ENCODE measurements around the gene MGAT4C. TPM values are rescaled to one million over a fixed set of nuclear protein-coding genes. Genes with fewer than 3 reads are reported as not detected.
"Not testable (repeated sequence)": the region's sequence is repeated elsewhere in the genome, so short reads cannot be mapped to it uniquely, and the experiment has no call there.

The MGAT4C gene
- total RNA-seq (2014; rRNA removed), result not detected in 2 replicates
- Bru-seq, nascent RNA, result percentile 1 among the genes with signal in this experiment
- percentile 0 among the genes with signal in this experiment for BruChase-seq, experiment 1, labeled RNA remaining after a 6-hour chase
- BruChase-seq, experiment 2, labeled RNA remaining after a 2-hour chase, result percentile 2 among the genes with signal in this experiment
- long read RNA-seq, result 0 reads

DNA sequence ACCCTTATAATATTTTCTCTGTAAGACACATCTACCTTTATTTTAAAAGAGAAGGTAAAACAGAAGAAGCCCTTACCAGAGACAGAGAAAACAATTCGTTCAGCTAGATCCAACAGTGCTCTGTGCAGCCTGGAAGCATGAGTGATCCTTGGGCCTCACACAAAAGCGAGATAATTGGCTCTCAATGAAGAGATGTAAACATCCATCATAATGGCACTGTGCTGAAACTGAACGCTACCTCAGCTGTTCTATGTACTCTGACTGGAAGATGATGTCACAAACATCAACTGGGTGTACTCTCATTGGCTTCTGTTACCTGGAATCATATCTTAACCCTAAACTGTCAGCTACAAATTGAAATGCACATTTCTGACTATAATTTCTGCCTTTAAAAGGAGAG, at the start of gene MGAT4C:
TSS of gene MGAT4C (minus strand) at position 229 of the 400 bp plus-strand sequence.
- H3K27ac ChIP-seq (ENCODE audit: low read length), result no peak within 1 kb of the TSS
- TF ChIP-seq EZH2phosphoT487 (IDR thresholded peaks at IDR 0.05; ENCODE audit: borderline replicate concordance, low read length) (no peak), EZH2 (IDR thresholded peaks at IDR 0.05; ENCODE audit: low read length, unreplicated experiment) (no peak)
- TF ChIP-seq, protein P1, sequence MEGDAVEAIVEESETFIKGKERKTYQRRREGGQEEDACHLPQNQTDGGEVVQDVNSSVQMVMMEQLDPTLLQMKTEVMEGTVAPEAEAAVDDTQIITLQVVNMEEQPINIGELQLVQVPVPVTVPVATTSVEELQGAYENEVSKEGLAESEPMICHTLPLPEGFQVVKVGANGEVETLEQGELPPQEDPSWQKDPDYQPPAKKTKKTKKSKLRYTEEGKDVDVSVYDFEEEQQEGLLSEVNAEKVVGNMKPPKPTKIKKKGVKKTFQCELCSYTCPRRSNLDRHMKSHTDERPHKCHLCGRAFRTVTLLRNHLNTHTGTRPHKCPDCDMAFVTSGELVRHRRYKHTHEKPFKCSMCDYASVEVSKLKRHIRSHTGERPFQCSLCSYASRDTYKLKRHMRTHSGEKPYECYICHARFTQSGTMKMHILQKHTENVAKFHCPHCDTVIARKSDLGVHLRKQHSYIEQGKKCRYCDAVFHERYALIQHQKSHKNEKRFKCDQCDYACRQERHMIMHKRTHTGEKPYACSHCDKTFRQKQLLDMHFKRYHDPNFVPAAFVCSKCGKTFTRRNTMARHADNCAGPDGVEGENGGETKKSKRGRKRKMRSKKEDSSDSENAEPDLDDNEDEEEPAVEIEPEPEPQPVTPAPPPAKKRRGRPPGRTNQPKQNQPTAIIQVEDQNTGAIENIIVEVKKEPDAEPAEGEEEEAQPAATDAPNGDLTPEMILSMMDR (conservative IDR thresholded peaks at IDR 0.05; ENCODE audit: low read depth, low read length), result no peak
- CTCF ChIA-PET, result no interaction called here
- POLR2A ChIA-PET (ENCODE audit: unreplicated experiment), result interaction anchor here (0.5 kb wide), 1 partner anchor 290 kb away, joined by 4 read pairs; no protein-coding TSS in a partner anchor
- ATAC-seq (no peak), DNase-seq (no peak)
- BruUV-seq (replicated peaks), result no TSS peak
- no peaks in the 10 kb centered on the region for H3K79me2 ChIP-seq (ENCODE audit: low read length)
- no peak within 1 kb of the TSS for H2AFZ ChIP-seq (ENCODE audit: low read length)
- H4K20me1 ChIP-seq (ENCODE audit: low read length), result no peaks in the 10 kb centered on the region
- H3K36me3 ChIP-seq (ENCODE audit: low read depth, low read length), result no peaks in the 10 kb centered on the region
- H3K9me3 ChIP-seq (ENCODE audit: low read length), result no peaks in the 10 kb centered on the region
- H3K4me2 ChIP-seq (ENCODE audit: low read length), result no peak within 1 kb of the TSS
- no peaks in the 10 kb centered on the region for H3K4me1 ChIP-seq (ENCODE audit: insufficient read depth, low read length)
- intact Hi-C loops (cut with micrococcal nuclease), result loop anchor here (5.0 to 10.0 kb wide), 3 partner anchors 284 to 1699 kb away; no protein-coding TSS in a partner anchor
- H3K9me2 ChIP-seq (replicated peaks; ENCODE audit: low read length), result no peaks in the 10 kb centered on the region
- H3K27me3 ChIP-seq (ENCODE audit: low read length), result no peaks in the 10 kb centered on the region; the same call in 1 of the 2 replicates
- no peaks in the 10 kb centered on the region for H3F3A ChIP-seq (ENCODE audit: low read length, unreplicated experiment)
- H3K9ac ChIP-seq (ENCODE audit: low read length), result no peak within 1 kb of the TSS
- no peak within 1 kb of the TSS for H3K4me3 ChIP-seq (ENCODE audit: low read length)

- BruUV-seq (replicated peaks); POLR2A ChIA-PET (ENCODE audit: unreplicated experiment): not testable (repeated sequence)
These were observed 40.2 kb upstream of the MGAT4C start for GRCh38 chr12:86296396-86296795.

GRCh38 chr12:86293682-86294240, 37.6 kb upstream of the MGAT4C start:
- no peak overlapping the region for H3K27ac ChIP-seq (ENCODE audit: low read length)
- no peak overlapping the region for H2AFZ ChIP-seq (ENCODE audit: low read length)
- ATAC-seq (no peak), DNase-seq (no peak)
- no peak overlapping the region for H3K4me3 ChIP-seq (ENCODE audit: low read length)
- H3K36me3 ChIP-seq (ENCODE audit: low read depth, low read length), result no peaks in the 10 kb centered on the region
- H3K4me1 ChIP-seq (ENCODE audit: insufficient read depth, low read length), result peaks cover 8% of the 10 kb centered on the region; the same call in 1 of the 2 replicates
- H3K79me2 ChIP-seq (ENCODE audit: low read length), result no peaks in the 10 kb centered on the region
- no peaks in the 10 kb centered on the region for H3K9me2 ChIP-seq (replicated peaks; ENCODE audit: low read length)
- no peak overlapping the region for H3K4me2 ChIP-seq (ENCODE audit: low read length)
- H4K20me1 ChIP-seq (ENCODE audit: low read length), result no peaks in the 10 kb centered on the region
- no TSS peak for BruUV-seq (replicated peaks)
- POLR2A ChIA-PET (ENCODE audit: unreplicated experiment), result no interaction called here
- no peaks in the 10 kb centered on the region for H3K27me3 ChIP-seq (ENCODE audit: low read length)
- no peak for TF ChIP-seq EZH2 (IDR thresholded peaks at IDR 0.05; ENCODE audit: low read length, unreplicated experiment)
- TF ChIP-seq EZH2phosphoT487 (IDR thresholded peaks at IDR 0.05; ENCODE audit: borderline replicate concordance, low read length), result no peak
- TF ChIP-seq, protein P1 (conservative IDR thresholded peaks at IDR 0.05; ENCODE audit: low read depth, low read length), result no peak
- CTCF ChIA-PET, result no interaction called here
- no peaks in the 10 kb centered on the region for H3F3A ChIP-seq (ENCODE audit: low read length, unreplicated experiment)
- H3K9me3 ChIP-seq (ENCODE audit: low read length), result no peaks in the 10 kb centered on the region
- intact Hi-C loops (cut with micrococcal nuclease), result no loop called here
- no peak overlapping the region for H3K9ac ChIP-seq (ENCODE audit: low read length)

More at GRCh38 chr12:86296396-86296795, 40.2 kb upstream of the MGAT4C start:
- H3F3A ChIP-seq (ENCODE audit: low read length, unreplicated experiment); DNase-seq; H3K9me3 ChIP-seq (ENCODE audit: low read length); H2AFZ ChIP-seq (ENCODE audit: low read length); H3K4me3 ChIP-seq (ENCODE audit: low read length); H3K9me2 ChIP-seq (replicated peaks; ENCODE audit: low read length); H4K20me1 ChIP-seq (ENCODE audit: low read length); H3K79me2 ChIP-seq (ENCODE audit: low read length); H3K27ac ChIP-seq (ENCODE audit: low read length); ATAC-seq; H3K27me3 ChIP-seq (ENCODE audit: low read length); H3K36me3 ChIP-seq (ENCODE audit: low read depth, low read length); intact Hi-C loops (cut with micrococcal nuclease); H3K4me2 ChIP-seq (ENCODE audit: low read length); H3K9ac ChIP-seq (ENCODE audit: low read length); H3K4me1 ChIP-seq (ENCODE audit: insufficient read depth, low read length); CTCF ChIA-PET: not testable (repeated sequence)

Data from PC-3 (cell line).